GM12865 (cell line): ENCODE measurements around the gene NAGS.
"Not testable (repeated sequence)": the region's sequence is repeated elsewhere in the genome, so short reads cannot be mapped to it uniquely, and the experiment has no call there.

Source experiments
- DNase-seq: peaks from one replicate; pipeline ENCODE4 v3.0.0; 2010; ENCODE audit warnings: low read depth
- H3K4me3 ChIP-seq: 2 replicates; pipeline ENCODE4 v1.5.1; 2011; ENCODE audit warnings: mild to moderate bottlenecking, low read depth, low read length, control low read depth
- TF ChIP-seq, protein P1 (sequence below): IDR thresholded peaks from 2 replicates; pipeline ENCODE4 v1.5.1; 2011; ENCODE audit warnings: low read length, control low read depth, low read depth, inconsistent platforms; ENCODE audit not compliant: insufficient read depth; ENCODE audit errors: missing control alignments

Gene NAGS

DNA sequence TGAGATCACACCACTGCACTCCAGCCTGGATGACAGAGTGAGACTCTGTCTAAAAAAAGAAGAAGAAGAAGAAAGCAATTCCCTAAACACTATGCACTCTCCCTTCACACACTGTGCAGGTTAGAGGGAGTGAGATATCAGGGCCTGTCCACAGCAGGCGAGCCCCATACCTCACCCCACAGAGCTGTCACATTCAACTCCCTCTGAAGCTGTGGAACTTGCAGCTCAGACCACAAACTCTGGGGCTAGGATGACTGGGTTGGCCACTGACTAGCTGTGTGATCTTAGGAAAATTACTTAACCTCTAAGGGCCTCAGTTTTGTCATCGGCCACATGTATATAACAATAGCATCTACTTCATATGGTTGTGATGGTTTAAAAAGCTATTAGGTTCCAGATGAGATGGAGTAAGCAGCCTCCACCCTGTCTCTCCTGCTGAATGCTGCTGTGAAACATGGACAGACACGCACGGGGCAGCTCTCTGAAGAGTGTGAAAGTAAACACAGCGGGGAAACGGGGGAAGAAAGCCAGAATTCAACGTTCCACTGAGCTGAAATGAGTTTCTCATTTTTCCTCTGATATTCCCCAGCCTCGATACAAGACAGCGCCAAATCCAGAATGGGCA, 37.1 kb upstream of the NAGS start:
- TF ChIP-seq, protein P1, sequence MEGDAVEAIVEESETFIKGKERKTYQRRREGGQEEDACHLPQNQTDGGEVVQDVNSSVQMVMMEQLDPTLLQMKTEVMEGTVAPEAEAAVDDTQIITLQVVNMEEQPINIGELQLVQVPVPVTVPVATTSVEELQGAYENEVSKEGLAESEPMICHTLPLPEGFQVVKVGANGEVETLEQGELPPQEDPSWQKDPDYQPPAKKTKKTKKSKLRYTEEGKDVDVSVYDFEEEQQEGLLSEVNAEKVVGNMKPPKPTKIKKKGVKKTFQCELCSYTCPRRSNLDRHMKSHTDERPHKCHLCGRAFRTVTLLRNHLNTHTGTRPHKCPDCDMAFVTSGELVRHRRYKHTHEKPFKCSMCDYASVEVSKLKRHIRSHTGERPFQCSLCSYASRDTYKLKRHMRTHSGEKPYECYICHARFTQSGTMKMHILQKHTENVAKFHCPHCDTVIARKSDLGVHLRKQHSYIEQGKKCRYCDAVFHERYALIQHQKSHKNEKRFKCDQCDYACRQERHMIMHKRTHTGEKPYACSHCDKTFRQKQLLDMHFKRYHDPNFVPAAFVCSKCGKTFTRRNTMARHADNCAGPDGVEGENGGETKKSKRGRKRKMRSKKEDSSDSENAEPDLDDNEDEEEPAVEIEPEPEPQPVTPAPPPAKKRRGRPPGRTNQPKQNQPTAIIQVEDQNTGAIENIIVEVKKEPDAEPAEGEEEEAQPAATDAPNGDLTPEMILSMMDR, result no peak
- H3K4me3 ChIP-seq, result no peak overlapping the region
- no peak for DNase-seq

DNA sequence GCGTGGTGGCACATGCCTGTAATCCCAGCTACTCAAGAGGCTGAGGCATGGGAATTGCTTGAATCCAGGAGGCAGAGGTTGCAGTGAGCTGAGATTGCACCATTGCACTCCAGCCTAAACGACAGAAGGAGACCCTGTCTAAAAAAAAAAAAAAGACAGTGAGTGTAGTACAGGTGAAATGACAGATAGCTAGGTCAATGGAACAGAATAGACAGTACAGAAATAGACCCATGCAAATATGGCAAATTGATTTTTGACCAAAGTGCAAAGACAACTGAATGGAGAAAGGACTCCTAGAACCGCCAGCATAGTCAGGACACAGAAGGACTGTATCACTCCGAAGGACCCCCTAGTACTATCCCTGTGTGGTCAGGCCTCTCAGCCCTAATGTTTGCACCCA, 34.1 kb upstream of the NAGS start:
- TF ChIP-seq, protein P1, result no peak
- no peak overlapping the region for H3K4me3 ChIP-seq
- no peak for DNase-seq

DNA sequence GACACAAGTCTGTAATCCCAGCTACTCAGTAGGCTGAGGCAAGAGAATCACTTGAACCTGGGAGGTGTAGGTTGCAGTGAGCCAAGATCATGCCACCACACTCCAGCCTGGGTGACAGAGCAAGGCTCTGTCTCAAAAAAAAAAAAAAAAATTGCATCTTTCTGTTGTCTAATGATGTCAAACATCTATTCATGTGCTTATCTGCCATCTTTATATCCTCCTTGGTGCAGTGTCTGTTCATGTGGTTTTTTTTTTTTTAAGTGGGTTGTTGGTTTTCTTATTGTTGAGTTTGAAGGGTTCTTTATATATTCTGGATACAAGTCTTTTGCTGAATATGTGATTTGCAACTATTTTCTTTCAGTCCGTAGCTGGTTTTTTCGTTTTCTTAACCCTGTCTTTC, 33.0 kb upstream of the NAGS start:
- not testable (repeated sequence) for DNase-seq

DNA sequence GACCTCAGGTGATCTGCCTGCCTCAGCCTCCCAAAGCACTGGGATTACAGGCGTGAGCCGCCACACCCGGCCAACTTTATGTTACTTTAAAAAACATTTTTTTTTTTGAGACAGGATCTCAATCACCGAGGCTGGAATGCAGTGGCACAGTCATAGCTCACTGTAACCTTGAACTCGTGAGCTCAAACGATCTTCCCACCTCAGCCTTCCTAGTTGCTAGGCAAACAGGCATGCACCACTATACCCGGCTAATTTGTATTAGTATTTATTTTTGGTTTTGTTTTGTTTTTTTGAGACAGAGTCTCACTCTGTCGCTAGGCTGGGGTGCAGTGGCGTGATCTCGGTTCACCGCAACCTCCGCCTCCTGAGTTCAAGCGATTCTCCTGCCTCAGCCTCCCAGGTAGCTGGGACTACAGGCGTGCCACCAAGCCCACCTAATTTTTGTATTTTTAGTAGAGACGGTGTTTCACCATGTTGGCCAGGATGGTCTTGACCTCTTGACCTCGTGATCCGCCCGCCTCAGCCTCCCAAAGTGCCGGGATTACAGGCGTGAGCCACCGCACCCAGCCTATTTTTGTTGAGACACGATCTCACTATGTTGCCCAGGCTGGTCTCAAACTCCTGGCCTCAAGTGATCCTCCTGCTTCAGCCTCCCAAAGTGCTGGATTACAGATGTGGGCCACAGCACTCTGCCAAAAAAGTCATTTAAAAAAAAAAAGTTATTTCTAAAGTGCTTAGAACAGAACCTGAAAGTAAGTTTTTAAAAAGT, 31.8 kb upstream of the NAGS start:
- H3K4me3 ChIP-seq, DNase-seq: not testable (repeated sequence)

More for the DNA sequence above, 33.0 kb upstream of the NAGS start:
- not testable (repeated sequence) for H3K4me3 ChIP-seq

DNA sequence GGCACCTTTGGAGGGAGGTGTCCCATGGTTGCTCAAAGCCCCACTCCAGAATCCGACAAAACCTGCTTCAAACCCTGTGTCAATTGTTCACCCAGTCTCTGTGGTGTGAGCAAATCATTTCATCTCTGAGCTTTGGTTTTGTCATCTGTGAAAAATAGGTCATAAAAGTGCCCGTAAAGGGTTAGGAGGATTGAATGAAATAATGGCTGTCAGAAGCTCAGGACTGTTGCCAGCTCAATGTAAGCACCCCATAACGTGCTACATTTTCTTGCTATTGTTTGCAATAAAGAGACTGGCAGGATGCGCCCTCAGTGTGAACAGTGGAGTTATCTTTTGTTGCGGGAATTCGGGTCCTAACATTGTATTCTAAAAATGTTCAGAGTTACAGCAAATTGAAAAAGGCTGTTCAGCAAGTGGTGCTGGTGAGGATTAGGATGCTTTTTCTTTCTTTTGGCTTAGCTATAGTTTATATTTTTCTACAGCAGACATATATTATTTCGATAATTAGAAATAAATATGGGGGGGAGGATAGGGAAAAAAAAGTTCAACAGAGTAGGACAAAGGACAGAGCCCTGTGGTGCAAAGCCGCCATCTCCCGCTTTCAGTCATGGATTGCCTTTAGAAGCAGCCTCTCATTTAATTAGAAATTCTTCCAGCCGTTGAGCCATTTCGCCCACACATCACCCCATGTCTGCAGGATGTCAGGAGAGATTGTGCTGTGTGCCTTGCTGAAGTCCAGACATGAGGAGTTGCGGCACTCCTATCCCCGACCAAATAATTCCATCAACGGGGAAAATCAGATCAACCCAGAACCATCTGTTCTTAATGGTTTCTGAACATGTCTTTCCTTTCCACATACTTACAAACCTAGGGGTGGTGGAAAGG, 29.8 kb upstream of the NAGS start:
- H3K4me3 ChIP-seq, result no peak overlapping the region
- no peak for DNase-seq
- TF ChIP-seq, protein P1, result no peak

DNA sequence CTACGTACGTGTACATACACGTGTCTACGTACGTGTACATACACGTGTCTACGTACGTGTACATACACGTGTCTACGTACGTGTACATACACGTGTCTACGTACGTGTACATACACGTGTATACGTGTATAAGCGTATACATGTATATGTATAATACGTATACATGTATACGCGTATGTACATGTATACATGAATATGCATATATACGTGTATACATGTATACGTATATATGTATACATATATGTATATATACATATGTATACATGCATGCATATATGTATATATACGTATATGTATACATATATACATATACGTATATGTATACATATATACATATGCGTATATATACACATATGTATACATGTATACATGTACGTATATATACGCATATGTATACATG, 28.5 kb upstream of the NAGS start:
- no peak overlapping the region for H3K4me3 ChIP-seq
- no peak for DNase-seq
- TF ChIP-seq, protein P1, result no peak

DNA sequence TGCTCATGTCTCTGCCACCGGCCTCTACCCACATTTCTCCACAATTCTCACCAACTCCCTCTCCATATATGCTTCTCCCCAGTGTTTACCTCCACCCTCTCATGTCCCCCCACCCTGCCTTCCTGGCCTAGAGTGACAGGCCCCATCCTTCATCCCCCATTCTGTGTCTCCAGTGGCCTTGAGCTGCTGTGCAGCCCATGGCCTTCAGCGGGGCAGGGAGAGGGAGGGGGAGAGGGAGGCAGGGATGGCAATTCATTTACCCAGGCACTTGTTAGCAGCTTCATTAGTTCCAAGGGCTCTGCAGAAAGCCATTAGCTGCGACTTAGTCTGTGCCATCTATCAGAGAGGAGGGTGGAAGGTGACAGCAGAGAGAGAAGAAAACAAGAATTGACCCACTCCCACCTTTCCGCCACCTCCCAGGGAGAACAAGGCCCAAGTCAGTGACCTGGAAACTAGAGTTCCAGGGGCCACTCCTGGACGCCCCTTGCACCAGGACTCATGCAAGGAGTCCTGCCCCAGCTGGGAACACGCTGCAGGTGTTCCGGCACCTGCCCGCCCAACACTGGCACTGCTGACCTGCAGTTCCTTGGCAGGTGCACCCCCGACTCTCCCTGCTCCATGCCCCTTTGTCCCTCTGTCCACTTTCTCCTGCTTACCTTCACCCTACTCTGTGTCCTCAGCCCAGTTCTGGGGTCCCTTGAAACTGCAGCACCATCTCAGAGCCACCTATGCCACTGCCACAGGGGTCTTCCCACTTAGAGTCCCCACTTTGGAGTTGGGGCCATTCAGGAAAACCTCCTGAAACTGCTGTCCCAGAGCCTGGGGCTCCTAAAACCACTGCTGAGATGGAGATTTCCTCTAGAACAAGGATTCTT, 27.2 kb upstream of the NAGS start:
- TF ChIP-seq, protein P1, result no peak
- DNase-seq, result no peak
- no peak overlapping the region for H3K4me3 ChIP-seq
